HG03095 (cell line): ENCODE data around the gene OR2A25.

Experiments
- ATAC-seq: cut with Tn5 transposase; IDR thresholded peaks from one replicate; pipeline ENCODE4 v1.9.1; 2021; ENCODE audit warnings: moderate library complexity; ENCODE audit not compliant: unreplicated experiment

The OR2A25 gene

DNA sequence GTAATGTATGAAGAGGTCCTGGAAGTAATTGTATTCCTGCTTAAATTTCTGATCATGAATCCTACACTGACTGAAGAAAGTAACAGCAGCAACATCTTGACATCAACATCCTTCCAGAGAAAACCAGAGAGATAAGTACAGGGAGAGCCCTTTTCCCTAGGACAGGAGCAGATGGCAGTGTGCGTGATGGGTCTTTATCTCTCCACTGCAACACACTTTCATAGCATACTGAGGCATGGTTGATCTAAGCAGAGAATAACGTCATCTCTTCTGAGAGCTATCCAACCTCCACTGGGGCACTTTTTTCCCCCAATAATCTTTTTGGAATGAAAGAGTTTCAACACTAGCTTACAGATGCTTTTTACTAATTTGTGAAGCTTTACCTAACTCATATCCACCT lies 342 bp downstream of the OR2A25 start:
- no peak for ATAC-seq

DNA sequence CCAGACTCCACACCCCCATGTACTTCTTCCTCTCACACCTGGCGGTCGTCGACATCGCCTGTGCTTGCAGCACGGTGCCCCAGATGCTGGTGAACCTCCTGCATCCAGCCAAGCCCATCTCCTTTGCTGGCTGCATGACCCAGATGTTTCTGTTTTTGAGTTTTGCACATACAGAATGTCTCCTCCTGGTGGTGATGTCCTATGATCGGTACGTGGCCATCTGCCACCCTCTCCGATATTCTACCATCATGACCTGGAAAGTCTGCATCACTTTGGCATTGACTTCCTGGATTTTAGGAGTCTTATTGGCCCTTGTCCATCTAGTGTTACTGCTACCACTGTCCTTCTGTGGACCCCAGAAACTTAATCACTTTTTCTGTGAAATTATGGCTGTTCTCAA lies 4.8 kb downstream of the OR2A25 start:
- no peak for ATAC-seq

DNA sequence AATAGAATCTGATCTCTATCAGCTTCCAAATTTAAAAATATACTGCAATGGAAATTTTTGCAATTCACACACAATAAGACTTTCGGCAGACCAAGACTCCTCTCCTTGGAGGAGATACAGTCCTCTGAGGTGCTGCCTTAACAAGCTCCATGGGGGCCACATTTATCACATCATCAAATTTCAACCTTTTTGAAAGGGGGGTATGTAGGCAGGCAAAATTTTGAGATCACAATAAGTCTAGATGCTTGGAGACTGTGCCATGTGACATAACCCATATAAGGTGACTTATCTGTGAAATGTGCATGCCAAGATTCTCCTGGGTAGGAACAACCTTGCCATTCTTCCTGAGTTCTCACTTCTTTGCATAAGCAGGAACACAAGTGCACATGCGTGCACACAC lies 16.4 kb downstream of the OR2A25 start, which contains the start of gene OR2A12:
OR2A12 (plus strand) TSS at position 301 of the 400 bp plus-strand sequence. CDS start 8,830 bp downstream, outside the sequence.
- ATAC-seq: no peak

- no peak for ATAC-seq
These were observed 17.1 kb downstream of the OR2A25 start for GRCh38 chr7:144086730-144087129.

DNA sequence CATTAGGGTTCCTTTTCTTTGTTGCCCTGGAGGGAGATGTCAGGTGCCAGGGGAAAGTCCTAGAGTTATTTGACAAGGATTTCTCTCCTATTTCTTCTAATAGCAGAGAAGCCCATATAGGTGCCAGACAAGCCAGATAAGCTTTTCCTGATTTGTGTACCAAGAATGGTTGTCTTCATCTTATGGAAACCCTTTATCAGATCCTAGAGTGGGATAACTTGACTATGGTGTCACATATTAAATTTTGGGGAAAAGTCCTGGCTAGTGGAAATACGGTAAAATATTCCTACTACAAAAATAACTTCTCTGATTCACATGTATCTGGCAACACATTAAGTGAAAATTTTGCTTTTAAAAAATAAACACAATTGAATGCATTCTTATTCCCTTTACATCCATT lies 17.6 kb downstream of the OR2A25 start:
- no peak for ATAC-seq

DNA sequence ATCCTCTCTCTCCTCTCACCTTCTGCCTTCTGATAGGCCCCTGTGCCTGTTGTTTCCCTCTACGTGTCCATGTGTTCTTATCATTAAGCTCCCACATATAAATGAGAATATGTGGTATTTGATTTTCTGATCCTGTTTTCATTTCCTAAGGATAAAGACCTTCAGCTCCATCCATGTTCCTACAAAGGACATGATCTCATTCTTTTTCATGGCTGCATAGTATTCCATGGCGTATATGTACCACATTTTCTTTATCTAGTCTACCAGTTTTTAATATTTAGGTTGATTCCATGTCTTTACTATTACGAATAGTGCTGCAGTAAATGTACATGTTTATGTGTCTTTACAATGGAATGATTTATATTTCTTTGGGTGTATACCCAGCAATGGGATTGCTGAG lies 21.1 kb downstream of the OR2A25 start:
- ATAC-seq: no peak

- ATAC-seq: no peak
These were observed 29.2 kb downstream of the OR2A25 start for GRCh38 chr7:144098776-144099175.

DNA sequence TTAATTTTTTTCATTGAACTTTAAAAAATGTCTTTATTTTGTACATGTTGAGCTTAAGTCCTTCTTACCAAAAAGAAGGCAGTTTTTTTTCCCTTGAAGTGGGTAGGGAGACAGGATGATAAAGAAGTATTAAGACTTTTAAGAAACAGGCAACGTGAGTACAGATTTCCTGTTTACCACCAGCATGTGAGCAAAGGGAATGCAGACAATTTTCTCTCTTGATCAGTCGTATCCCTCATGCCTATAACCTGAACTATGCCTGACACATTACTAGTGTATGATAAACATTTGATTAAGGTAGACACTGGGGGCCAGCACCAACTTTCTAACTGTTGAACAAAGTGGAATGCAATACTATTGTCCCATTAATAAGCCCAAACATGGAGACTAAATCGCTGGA lies 31.0 kb downstream of the OR2A25 start:
- no peak for ATAC-seq

- no peak for ATAC-seq
These were observed 32.4 kb downstream of the OR2A25 start for GRCh38 chr7:144102041-144102440.

DNA sequence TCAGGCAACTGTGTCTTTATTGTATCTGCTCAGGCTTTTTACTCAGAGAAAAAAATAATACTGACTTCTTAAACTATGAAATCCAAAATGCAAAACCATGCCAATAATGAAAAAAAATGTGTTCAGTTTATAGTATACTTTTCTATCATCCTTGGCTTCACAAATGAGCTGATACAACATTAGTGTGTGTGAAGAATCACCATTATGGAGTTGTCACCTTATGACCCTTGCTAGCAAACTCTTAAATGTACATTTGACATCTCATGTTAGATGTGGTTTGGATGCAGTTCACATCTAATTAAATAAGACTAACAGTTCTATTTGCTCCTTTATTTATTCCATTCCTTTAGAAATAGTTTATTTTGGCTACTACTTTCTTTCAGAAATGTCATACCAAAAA lies 35.6 kb downstream of the OR2A25 start:
- ATAC-seq: no peak

- no peak for ATAC-seq
These were observed 39.7 kb downstream of the OR2A25 start, which contains the start of gene OR2A2 for GRCh38 chr7:144109283-144109682. OR2A2 (plus strand) TSS chr7:144109583; CDS start chr7:144109583, 0 bp downstream.

- no peak for ATAC-seq
These were observed 40.7 kb downstream of the OR2A25 start for GRCh38 chr7:144110272-144110671.

- no peak for ATAC-seq
These were observed 44.0 kb downstream of the OR2A25 start for GRCh38 chr7:144113651-144114050.

GRCh38 chr7:144118341-144118740 lies 48.7 kb downstream of the OR2A25 start:
- no peak for ATAC-seq

GRCh38 chr7:144122876-144123275 lies 53.3 kb downstream of the OR2A25 start, which contains the start of gene OR2A14:
OR2A14 (plus strand) TSS chr7:144123176; CDS start chr7:144129113, 5,937 bp downstream.
- no peak for ATAC-seq
